NCI-H146 treated with DMSO at 0.1 percent for 48 hours (cell line): Measurements from ENCODE around the gene ADIPOQ.
"Not testable (repeated sequence)": the region's sequence is repeated elsewhere in the genome, so short reads cannot be mapped to it uniquely, and the experiment has no call there.

ENCODE experiments used
- DNase-seq: peaks from one replicate; lab custom pipeline; 2025; ENCODE audit not compliant: unreplicated experiment; lab: John Stamatoyannopoulos, UW

Gene ADIPOQ

GRCh38 chr3:186842426-186843038 lies at the start of gene ADIPOQ:
TSS of gene ADIPOQ (plus strand) at chr3:186842710. CDS start at chr3:186853059, 10,349 bp downstream.
- DNase-seq, result no peak

- no peak for DNase-seq
Measured at GRCh38 chr3:186798239-186798874, 44.2 kb upstream of the ADIPOQ start.

- DNase-seq, result no peak
Measured at GRCh38 chr3:186800285-186800684, 42.2 kb upstream of the ADIPOQ start.

GRCh38 chr3:186802701-186803100 lies 39.8 kb upstream of the ADIPOQ start:
- DNase-seq, result no peak

GRCh38 chr3:186803447-186803846 lies 39.1 kb upstream of the ADIPOQ start:
- not testable (repeated sequence) for DNase-seq

GRCh38 chr3:186806089-186807055 lies 36.1 kb upstream of the ADIPOQ start, which contains the start of gene RFC4:
TSS of gene RFC4 (minus strand) at chr3:186806482. CDS start at chr3:186804713, 1,769 bp downstream.
- peak; percentile 85 for DNase-seq

GRCh38 chr3:186807231-186807630 lies 35.3 kb upstream of the ADIPOQ start:
- DNase-seq, result peak; percentile 72

GRCh38 chr3:186810336-186810996 lies 32.0 kb upstream of the ADIPOQ start:
- DNase-seq, result no peak

GRCh38 chr3:186811313-186811712 lies 31.2 kb upstream of the ADIPOQ start:
- not testable (repeated sequence) for DNase-seq

- DNase-seq, result no peak
Measured at GRCh38 chr3:186814100-186814499, 28.4 kb upstream of the ADIPOQ start.

GRCh38 chr3:186815435-186815834 lies 27.1 kb upstream of the ADIPOQ start:
- no peak for DNase-seq

- DNase-seq, result no peak
Measured at GRCh38 chr3:186818516-186818915, 24.0 kb upstream of the ADIPOQ start.

GRCh38 chr3:186818956-186819355 lies 23.6 kb upstream of the ADIPOQ start:
- DNase-seq, result no peak

GRCh38 chr3:186821429-186822387 lies 20.8 kb upstream of the ADIPOQ start:
- peak; percentile 52 for DNase-seq

- not testable (repeated sequence) for DNase-seq
Measured at GRCh38 chr3:186822388-186822759, 20.1 kb upstream of the ADIPOQ start.

GRCh38 chr3:186823386-186823785 lies 19.1 kb upstream of the ADIPOQ start:
- DNase-seq, result no peak

- peak; percentile 95 for DNase-seq
Measured at GRCh38 chr3:186824430-186825139, 17.9 kb upstream of the ADIPOQ start.

- DNase-seq, result peak; percentile 75
Measured at GRCh38 chr3:186825294-186825821, 17.2 kb upstream of the ADIPOQ start.

- no peak for DNase-seq
Measured at GRCh38 chr3:186825872-186826409, 16.6 kb upstream of the ADIPOQ start.
